LNCAP (cell line): Measurements from ENCODE around the gene YWHAB.

Experiments used
- TF ChIP-seq, protein P1 (sequence below): fragments of 450-650 bp; IDR thresholded peaks from 2 replicates; pipeline ENCODE4 v1.5.1; 2017; ENCODE audit warnings: mild to moderate bottlenecking

The YWHAB gene

GRCh38 chr20:44918761-44919160 is 33.3 kb downstream of the YWHAB start:
- TF ChIP-seq, protein P1, sequence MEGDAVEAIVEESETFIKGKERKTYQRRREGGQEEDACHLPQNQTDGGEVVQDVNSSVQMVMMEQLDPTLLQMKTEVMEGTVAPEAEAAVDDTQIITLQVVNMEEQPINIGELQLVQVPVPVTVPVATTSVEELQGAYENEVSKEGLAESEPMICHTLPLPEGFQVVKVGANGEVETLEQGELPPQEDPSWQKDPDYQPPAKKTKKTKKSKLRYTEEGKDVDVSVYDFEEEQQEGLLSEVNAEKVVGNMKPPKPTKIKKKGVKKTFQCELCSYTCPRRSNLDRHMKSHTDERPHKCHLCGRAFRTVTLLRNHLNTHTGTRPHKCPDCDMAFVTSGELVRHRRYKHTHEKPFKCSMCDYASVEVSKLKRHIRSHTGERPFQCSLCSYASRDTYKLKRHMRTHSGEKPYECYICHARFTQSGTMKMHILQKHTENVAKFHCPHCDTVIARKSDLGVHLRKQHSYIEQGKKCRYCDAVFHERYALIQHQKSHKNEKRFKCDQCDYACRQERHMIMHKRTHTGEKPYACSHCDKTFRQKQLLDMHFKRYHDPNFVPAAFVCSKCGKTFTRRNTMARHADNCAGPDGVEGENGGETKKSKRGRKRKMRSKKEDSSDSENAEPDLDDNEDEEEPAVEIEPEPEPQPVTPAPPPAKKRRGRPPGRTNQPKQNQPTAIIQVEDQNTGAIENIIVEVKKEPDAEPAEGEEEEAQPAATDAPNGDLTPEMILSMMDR, result no peak

- TF ChIP-seq, protein P1, result no peak
Observed at GRCh38 chr20:44921447-44921846, 35.9 kb downstream of the YWHAB start.

GRCh38 chr20:44924541-44924940 is 39.0 kb downstream of the YWHAB start:
- TF ChIP-seq, protein P1, result no peak

GRCh38 chr20:44928595-44928994 is 43.1 kb downstream of the YWHAB start:
- TF ChIP-seq, protein P1, result no peak

DNA sequence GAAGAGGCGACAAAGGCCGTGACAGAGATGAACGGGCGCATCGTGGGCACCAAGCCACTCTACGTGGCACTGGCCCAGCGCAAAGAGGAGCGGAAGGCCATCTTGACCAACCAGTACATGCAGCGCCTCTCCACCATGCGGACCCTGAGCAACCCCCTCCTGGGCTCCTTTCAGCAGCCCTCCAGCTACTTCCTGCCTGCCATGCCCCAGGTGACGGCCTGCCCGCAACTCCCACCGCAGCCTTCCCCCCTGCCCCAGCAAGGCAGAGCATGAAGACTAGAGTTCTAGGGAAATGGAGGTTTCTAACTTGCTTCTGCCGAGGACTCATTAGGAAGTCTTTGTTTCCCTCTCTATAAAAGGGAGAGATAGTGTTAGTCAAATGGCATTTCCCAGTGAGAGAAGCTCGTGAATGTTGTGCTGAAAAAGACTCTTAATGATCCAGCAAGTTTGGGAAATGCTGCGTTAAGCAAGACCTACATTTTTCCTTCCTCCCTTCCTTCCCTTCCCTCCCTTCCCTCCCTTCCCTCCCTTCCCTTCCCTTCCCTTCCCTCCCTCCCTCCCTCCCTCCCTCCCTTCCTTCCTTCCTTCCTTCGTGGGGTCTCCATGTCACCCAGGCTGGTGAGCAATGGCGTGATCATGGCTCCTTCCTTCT is 45.1 kb downstream of the YWHAB start:
- TF ChIP-seq, protein P1, result no peak

DNA sequence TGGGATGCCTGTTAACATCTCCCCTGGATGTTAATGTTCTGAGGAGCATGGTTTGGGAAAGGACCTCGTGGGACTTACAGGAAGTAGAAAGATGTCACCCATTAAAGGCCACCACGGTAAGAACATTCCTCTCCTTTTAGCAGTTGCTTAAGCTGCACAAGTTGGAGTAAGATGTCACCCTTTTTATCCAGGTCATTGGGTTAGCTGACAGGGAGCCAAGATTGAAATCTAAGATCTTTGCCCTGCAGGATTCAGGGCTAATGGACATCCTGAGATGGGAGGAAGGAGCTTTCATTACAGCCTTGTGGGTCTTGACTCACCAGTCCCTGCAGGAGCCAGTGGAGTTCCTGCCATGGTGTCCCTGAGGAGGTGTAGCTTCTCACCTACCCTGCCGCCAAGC is 46.4 kb downstream of the YWHAB start:
- TF ChIP-seq, protein P1, result no peak

DNA sequence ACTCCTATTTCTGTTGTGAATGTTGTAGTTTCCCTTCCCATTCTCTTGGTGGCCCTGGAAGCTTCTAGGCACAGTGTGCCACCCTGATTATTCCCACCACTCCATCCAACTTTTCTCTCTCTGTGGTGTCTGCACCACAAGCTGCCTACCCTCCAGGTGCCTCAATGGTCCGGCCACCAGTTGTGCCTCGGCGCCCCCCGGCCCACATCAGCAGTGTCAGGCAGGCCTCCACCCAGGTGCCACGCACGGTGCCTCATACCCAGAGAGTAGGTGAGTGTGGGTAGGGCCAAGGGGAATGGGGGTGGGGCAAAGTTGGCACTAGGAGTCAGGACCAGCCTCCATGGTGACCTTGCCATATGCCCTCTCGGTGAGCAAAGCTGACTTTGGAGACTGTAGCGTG is 47.4 kb downstream of the YWHAB start:
- TF ChIP-seq, protein P1, result no peak

DNA sequence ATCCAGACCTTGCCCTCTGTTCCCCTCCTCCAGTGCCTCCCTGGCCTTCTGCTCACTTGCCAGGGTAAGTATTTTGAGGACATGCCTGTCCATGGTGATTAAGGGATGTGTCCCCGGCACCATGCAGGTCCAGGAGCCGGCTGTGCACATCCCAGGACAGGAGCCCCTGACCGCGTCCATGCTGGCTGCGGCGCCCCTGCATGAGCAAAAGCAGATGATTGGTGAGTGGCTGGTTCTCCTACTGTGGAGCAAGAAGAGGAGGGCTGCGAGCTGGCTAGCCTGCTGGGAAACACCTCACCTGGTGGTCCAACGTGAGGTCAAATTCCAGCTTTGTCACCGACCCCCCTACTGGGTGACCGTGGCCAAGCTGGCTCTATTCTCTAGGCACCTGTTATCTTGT is 51.0 kb downstream of the YWHAB start:
- TF ChIP-seq, protein P1, result no peak
